ENCODE data around the gene PCNX1. TPM values are rescaled to one million over a fixed set of nuclear protein-coding genes. Genes with fewer than 3 reads are reported as not detected.

PCNX1 gene
- total and polyA plus RNA-seq, 2 donors (not counting 1 experiment from before 2014, with no cell fraction given), result 17.0 to 84.5 TPM

DNA sequence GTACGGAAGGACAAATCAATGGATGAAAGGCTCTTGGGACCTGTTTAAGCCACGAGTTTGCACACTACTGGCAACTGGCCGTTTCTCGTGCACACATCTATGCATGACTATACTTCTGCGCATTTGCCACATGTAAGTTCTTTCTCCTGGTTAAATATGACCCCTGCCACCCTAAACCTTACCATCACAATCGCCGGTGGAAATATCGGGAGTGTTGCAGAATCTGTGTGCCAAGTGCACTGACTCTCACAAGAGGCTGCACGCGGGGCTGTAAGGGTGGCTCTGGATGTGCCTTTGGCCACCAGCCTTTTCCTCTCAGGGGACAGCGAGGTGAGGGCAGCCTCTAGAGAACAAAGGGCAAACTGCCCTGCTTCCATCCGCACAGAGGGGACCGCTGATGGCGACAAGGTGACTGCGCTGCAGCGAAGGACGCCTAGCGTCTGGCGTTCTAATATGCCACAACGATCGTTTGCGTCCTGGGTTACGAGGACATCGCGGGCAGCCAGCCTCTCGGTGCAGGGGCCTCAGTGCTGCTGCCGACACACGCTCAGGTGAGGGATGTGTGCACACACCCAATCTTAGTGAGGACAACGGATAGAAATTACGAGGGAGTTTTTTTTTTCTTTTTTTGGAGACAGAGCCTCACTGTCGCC, 232.2 kb downstream of the PCNX1 start:
- H3K9ac ChIP-seq (ENCODE audit: low read length), result no peak overlapping the region
- Mint-ChIP-seq H3K4me3 (peak overlapping the region; percentile 21), H3K9me3 (ENCODE audit: insufficient read depth) (no peaks in the 10 kb centered on the region), H3K27me3 (no peaks in the 10 kb centered on the region), H3K4me1 (peaks cover 27% of the 10 kb centered on the region), H3K27ac (no peak overlapping the region)
- no peak for TF ChIP-seq EZH2 (IDR thresholded peaks at IDR 0.05; ENCODE audit: borderline replicate concordance, insufficient read depth, low read depth, low read length, poor library complexity, severe bottlenecking)
- TF ChIP-seq, protein P1, sequence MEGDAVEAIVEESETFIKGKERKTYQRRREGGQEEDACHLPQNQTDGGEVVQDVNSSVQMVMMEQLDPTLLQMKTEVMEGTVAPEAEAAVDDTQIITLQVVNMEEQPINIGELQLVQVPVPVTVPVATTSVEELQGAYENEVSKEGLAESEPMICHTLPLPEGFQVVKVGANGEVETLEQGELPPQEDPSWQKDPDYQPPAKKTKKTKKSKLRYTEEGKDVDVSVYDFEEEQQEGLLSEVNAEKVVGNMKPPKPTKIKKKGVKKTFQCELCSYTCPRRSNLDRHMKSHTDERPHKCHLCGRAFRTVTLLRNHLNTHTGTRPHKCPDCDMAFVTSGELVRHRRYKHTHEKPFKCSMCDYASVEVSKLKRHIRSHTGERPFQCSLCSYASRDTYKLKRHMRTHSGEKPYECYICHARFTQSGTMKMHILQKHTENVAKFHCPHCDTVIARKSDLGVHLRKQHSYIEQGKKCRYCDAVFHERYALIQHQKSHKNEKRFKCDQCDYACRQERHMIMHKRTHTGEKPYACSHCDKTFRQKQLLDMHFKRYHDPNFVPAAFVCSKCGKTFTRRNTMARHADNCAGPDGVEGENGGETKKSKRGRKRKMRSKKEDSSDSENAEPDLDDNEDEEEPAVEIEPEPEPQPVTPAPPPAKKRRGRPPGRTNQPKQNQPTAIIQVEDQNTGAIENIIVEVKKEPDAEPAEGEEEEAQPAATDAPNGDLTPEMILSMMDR (IDR thresholded peaks at IDR 0.05), result peak; percentile 46
- ATAC-seq (ENCODE audit: low read depth) (no peak), DNase-seq (no peak)
- no peaks in the 10 kb centered on the region for H3K79me2 ChIP-seq (ENCODE audit: control insufficient read depth, insufficient read depth, low read length)
- ChIA-PET POLR2A (no interaction called here), CTCF (interaction anchor here (0.6 to 16.3 kb wide), 14 partner anchors 21 to 1153 kb away, joined by 3 to 310 read pairs (median 8); no protein-coding TSS in a partner anchor)
- no peak overlapping the region for H3K27ac ChIP-seq (ENCODE audit: low read length in 2 of 2)
- H3K4me2 ChIP-seq (replicated peaks; ENCODE audit: low read depth, low read length, poor library complexity, severe bottlenecking), result no peak overlapping the region
- no peaks in the 10 kb centered on the region for H3K27me3 ChIP-seq (replicated peaks in 1 of 4; ENCODE audit: control extremely low read depth in 1 of 4, control insufficient read depth in 3 of 4, insufficient read depth in 4 of 4, low read length in 3 of 4)
- H3K9me3 ChIP-seq (ENCODE audit: control extremely low read depth in 1 of 3, control insufficient read depth in 2 of 3, insufficient read depth in 1 of 3, low read length in 2 of 3), result no peaks in the 10 kb centered on the region
- no peak overlapping the region for H3K4me3 ChIP-seq (ENCODE audit: control extremely low read depth in 1 of 5, extremely low read depth in 1 of 5, insufficient read depth in 1 of 5, low read depth in 2 of 5, low read length in 4 of 5)
- 89% methylated on average over 31 of the region's 31 CpGs for WGBS (ENCODE audit: insufficient coverage)
- H2AFZ ChIP-seq (ENCODE audit: insufficient read depth, low read depth, low read length, poor library complexity, severe bottlenecking), result no peak overlapping the region
- intact Hi-C loops (cut with micrococcal nuclease), result loop anchor here (1.0 to 2.0 kb wide), 4 partner anchors 35 to 715 kb away; no protein-coding TSS in a partner anchor
- H4K20me1 ChIP-seq (ENCODE audit: control insufficient read depth, insufficient read depth, low read length, poor library complexity, severe bottlenecking), result no peaks in the 10 kb centered on the region
- peaks cover 15 to 23% of the 10 kb centered on the region in 2 donors for H3K4me1 ChIP-seq (ENCODE audit: control insufficient read depth in 2 of 2, insufficient read depth in 2 of 2, low read length in 2 of 2)
- no peaks in the 10 kb centered on the region for H3K36me3 ChIP-seq (replicated peaks in 1 of 2; ENCODE audit: control extremely low read depth in 1 of 2, control insufficient read depth in 1 of 2, extremely low read depth in 1 of 2, insufficient read depth in 2 of 2, low read length in 1 of 2)

DNA sequence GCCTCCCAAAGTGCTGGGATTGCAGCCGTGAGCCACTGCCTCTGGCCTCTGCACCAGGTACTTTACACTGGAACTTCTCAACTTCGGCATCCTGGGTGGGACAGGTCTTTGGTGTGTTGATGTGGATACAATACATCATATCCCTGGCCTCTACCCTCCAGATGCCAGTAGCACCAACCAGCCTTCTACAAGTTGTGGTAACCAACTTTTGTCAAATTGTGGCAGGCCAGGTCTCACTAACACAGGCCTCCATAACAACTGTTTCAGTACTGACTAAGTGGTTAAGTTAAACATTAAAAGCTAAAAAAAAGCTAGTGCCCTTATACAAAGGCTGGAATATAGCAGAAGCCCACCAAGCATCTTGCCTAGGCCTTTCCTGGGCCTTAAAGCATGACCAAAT, 232.9 kb downstream of the PCNX1 start:
- no peak overlapping the region for H3K27ac Mint-ChIP-seq
- peaks cover 27% of the 10 kb centered on the region for H3K4me1 Mint-ChIP-seq
- H3K4me2 ChIP-seq (replicated peaks; ENCODE audit: low read depth, low read length, poor library complexity, severe bottlenecking), result no peak overlapping the region
- H3K36me3 ChIP-seq (replicated peaks in 1 of 2; ENCODE audit: control extremely low read depth in 1 of 2, control insufficient read depth in 1 of 2, extremely low read depth in 1 of 2, insufficient read depth in 2 of 2, low read length in 1 of 2), result no peaks in the 10 kb centered on the region
- H3K4me3 ChIP-seq (ENCODE audit: control extremely low read depth in 1 of 5, extremely low read depth in 1 of 5, insufficient read depth in 1 of 5, low read depth in 2 of 5, low read length in 4 of 5), result no peak overlapping the region
- H3K4me3 Mint-ChIP-seq, result no peak overlapping the region
- H3K79me2 ChIP-seq (ENCODE audit: control insufficient read depth, insufficient read depth, low read length), result no peaks in the 10 kb centered on the region
- H2AFZ ChIP-seq (ENCODE audit: insufficient read depth, low read depth, low read length, poor library complexity, severe bottlenecking), result no peak overlapping the region
- H3K27me3 ChIP-seq (replicated peaks in 1 of 4; ENCODE audit: control extremely low read depth in 1 of 4, control insufficient read depth in 3 of 4, insufficient read depth in 4 of 4, low read length in 3 of 4), result no peaks in the 10 kb centered on the region
- intact Hi-C loops (cut with micrococcal nuclease), result no loop called here
- 100% methylated on average over 1 of the region's 2 CpGs for WGBS (ENCODE audit: insufficient coverage)
- ATAC-seq (ENCODE audit: low read depth) (no peak), DNase-seq (no peak)
- CTCF ChIA-PET, result interaction anchor here (0.6 to 16.3 kb wide), 7 partner anchors 12 to 1152 kb away, joined by 3 to 310 read pairs (median 4); no protein-coding TSS in a partner anchor
- no peaks in the 10 kb centered on the region for H3K27me3 Mint-ChIP-seq
- POLR2A ChIA-PET, result no interaction called here
- peaks cover 15 to 23% of the 10 kb centered on the region in 2 donors for H3K4me1 ChIP-seq (ENCODE audit: control insufficient read depth in 2 of 2, insufficient read depth in 2 of 2, low read length in 2 of 2)
- no peaks in the 10 kb centered on the region for H3K9me3 Mint-ChIP-seq (ENCODE audit: insufficient read depth)
- no peak overlapping the region for H3K27ac ChIP-seq (ENCODE audit: low read length in 2 of 2)
- TF ChIP-seq EZH2 (IDR thresholded peaks at IDR 0.05; ENCODE audit: borderline replicate concordance, insufficient read depth, low read depth, low read length, poor library complexity, severe bottlenecking), result no peak
- TF ChIP-seq, protein P1 (IDR thresholded peaks at IDR 0.05), result no peak
- H3K9me3 ChIP-seq (ENCODE audit: control extremely low read depth in 1 of 3, control insufficient read depth in 2 of 3, insufficient read depth in 1 of 3, low read length in 2 of 3), result no peaks in the 10 kb centered on the region
- no peak overlapping the region for H3K9ac ChIP-seq (ENCODE audit: low read length)
- H4K20me1 ChIP-seq (ENCODE audit: control insufficient read depth, insufficient read depth, low read length, poor library complexity, severe bottlenecking), result no peaks in the 10 kb centered on the region
